ENCODE measurements around the gene MAFG. TPM values are rescaled to one million over a fixed set of nuclear protein-coding genes. Genes with fewer than 3 reads are reported as not detected.
"Not testable (repeated sequence)": the region's sequence is repeated elsewhere in the genome, so short reads cannot be mapped to it uniquely, and the experiment has no call there.

MAFG gene
- total RNA-seq, 4 donors from 2014 or later: 9.7 to 23.1 (median 12.7) TPM

GRCh38 chr17:81921996-81922565, 5.5 kb downstream of the MAFG start:
- TF ChIP-seq CTCF (IDR thresholded peaks at IDR 0.05) (no peak), POLR2A (IDR thresholded peaks at IDR 0.05) (no peak)
- H3K27me3 ChIP-seq: no peaks in the 10 kb centered on the region
- DNase-seq: no peak
- H3K9me3 ChIP-seq: no peaks in the 10 kb centered on the region
- intact Hi-C loops (cut with DNase I; ENCODE audit: low total_unique reads): no loop called here
- no peaks in the 10 kb centered on the region for H3K36me3 ChIP-seq
- no peak overlapping the region for H3K27ac ChIP-seq
- H3K4me3 ChIP-seq: no peak overlapping the region
- H3K4me1 ChIP-seq: peaks cover 4 to 35% of the 10 kb centered on the region in 2 donors

- Histone ChIP-seq H3K27me3 (no peaks in the 10 kb centered on the region), H3K27ac (no peak overlapping the region), H3K36me3 (no peaks in the 10 kb centered on the region), H3K4me3 (no peak overlapping the region), H3K9me3 (no peaks in the 10 kb centered on the region), H3K4me1 (peaks cover 9 to 39% of the 10 kb centered on the region in 2 donors)
- DNase-seq: no peak
- intact Hi-C loops (cut with DNase I; ENCODE audit: low total_unique reads): no loop called here
- TF ChIP-seq CTCF (IDR thresholded peaks at IDR 0.05) (no peak), POLR2A (IDR thresholded peaks at IDR 0.05) (no peak)
These were observed 6.0 kb downstream of the MAFG start for GRCh38 chr17:81921537-81921862.

GRCh38 chr17:81920612-81921536, 6.7 kb downstream of the MAFG start:
- peaks cover 9 to 36% of the 10 kb centered on the region in 2 donors for H3K4me1 ChIP-seq

GRCh38 chr17:81918832-81919545, 8.5 kb downstream of the MAFG start:
- Histone ChIP-seq H3K4me1 (peaks cover 5 to 23% of the 10 kb centered on the region in 2 donors), H3K27me3 (no peaks in the 10 kb centered on the region), H3K36me3 (no peaks in the 10 kb centered on the region), H3K4me3 (no peak overlapping the region), H3K27ac (no peak overlapping the region), H3K9me3 (no peaks in the 10 kb centered on the region)
- no peak for DNase-seq
- intact Hi-C loops (cut with DNase I; ENCODE audit: low total_unique reads): no loop called here
- TF ChIP-seq CTCF (IDR thresholded peaks at IDR 0.05): no peak
- TF ChIP-seq POLR2A (IDR thresholded peaks at IDR 0.05): no peak

More at GRCh38 chr17:81920612-81921536, 6.7 kb downstream of the MAFG start:
- H3K27me3 ChIP-seq: no peaks in the 10 kb centered on the region
- H3K9me3 ChIP-seq: no peaks in the 10 kb centered on the region
- H3K27ac ChIP-seq: no peak overlapping the region
- no peak overlapping the region for H3K4me3 ChIP-seq
- H3K36me3 ChIP-seq: no peaks in the 10 kb centered on the region
- intact Hi-C loops (cut with DNase I; ENCODE audit: low total_unique reads): no loop called here
- no peak for TF ChIP-seq CTCF (IDR thresholded peaks at IDR 0.05)
- no peak for TF ChIP-seq POLR2A (IDR thresholded peaks at IDR 0.05)
- no peak for DNase-seq

- H3K36me3 ChIP-seq: not testable (repeated sequence)
- Histone ChIP-seq H3K27ac (peak overlapping the region in 1 of 2 donors; percentile 21), H3K4me1 (peaks cover 5 to 18% of the 10 kb centered on the region in 2 donors)
These were observed 9.2 kb downstream of the MAFG start for GRCh38 chr17:81918333-81918669.

More at GRCh38 chr17:81918333-81918669, 9.2 kb downstream of the MAFG start:
- H3K4me3 ChIP-seq: peak overlapping the region; percentile 36 to 81
- H3K9me3 ChIP-seq; DNase-seq; intact Hi-C loops (cut with DNase I; ENCODE audit: low total_unique reads); H3K27me3 ChIP-seq: not testable (repeated sequence)
